GM12801 (cell line): Measurements from ENCODE around the gene MCF2L2.

Experiments
- CTCF ChIP-seq: IDR thresholded peaks from one replicate; pipeline ENCODE4 v1.5.1; 2011; ENCODE audit warnings: control low read depth; ENCODE audit not compliant: insufficient read length; ENCODE audit errors: extremely low read depth

Gene MCF2L2

GRCh38 chr3:183249006-183249718, 179.3 kb downstream of the MCF2L2 start:
- no peak for TF ChIP-seq CTCF

GRCh38 chr3:183247011-183247589, 181.3 kb downstream of the MCF2L2 start:
- TF ChIP-seq CTCF = no peak

- no peak for TF ChIP-seq CTCF
Observed at GRCh38 chr3:183244981-183245476, 183.4 kb downstream of the MCF2L2 start.

- no peak for TF ChIP-seq CTCF
Observed at GRCh38 chr3:183244219-183244618, 184.2 kb downstream of the MCF2L2 start.

- no peak for TF ChIP-seq CTCF
Observed at GRCh38 chr3:183242431-183242830, 186.0 kb downstream of the MCF2L2 start.

GRCh38 chr3:183239046-183239445, 189.4 kb downstream of the MCF2L2 start:
- TF ChIP-seq CTCF = no peak

GRCh38 chr3:183233966-183234365, 194.5 kb downstream of the MCF2L2 start:
- no peak for TF ChIP-seq CTCF
